ENCODE results near the gene TPX2.
A peak's percentile ranks its signal among the peaks of the same experiment; 100 is the strongest.

DNA sequence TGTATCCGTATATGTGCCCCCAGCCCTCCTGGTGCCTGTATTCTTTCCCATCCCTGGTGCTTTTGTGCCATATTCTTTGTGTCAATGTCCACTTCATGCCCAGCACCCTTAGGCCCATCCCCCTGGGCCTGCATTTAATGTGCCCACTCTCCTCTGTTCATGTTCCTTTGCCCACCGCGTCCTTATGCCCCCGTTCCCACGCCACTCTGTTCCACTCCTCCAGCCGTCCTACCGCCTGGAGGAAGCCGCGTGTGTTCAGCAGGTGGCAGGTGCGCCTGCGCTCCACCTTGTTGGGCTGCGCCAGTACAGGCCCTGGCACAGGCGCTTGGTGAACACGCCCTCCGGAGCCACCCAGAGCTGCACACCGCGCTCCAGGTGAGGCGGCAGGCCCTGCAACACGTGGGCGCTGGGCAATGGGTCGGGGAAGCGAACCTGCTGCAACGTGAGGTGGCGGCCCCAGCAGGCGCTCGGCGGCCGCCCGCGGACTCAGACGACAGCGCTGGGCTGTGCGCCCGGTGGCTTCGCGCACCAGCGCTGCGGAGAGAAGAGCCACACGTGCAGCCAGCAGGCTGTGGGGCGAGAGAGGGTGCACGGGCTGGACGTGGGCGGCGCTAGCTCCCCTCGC is 110.3 kb downstream of the TPX2 start:
- no peak for TF ChIP-seq CTCF (IDR thresholded peaks at IDR 0.05)
- TF ChIP-seq EZH2 (IDR thresholded peaks at IDR 0.05) = peak; percentile 49
